Upper lobe of right lung (tissue), 1 donor: ENCODE data around the gene FRMD3. TPM values are rescaled to one million over a fixed set of nuclear protein-coding genes. Genes with fewer than 3 reads are reported as not detected.
A peak's percentile ranks its signal among the peaks of the same experiment; 100 is the strongest.

ENCODE experiments used
- ATAC-seq: fragments of 200-7000 bp; cut with Tn5 transposase; one replicate; pipeline ENCODE4 v1.9.1; 2020; ENCODE audit warnings: mild to moderate bottlenecking, moderate library complexity
- DNase-seq: peaks from one replicate; pipeline ENCODE4 v3.0.0-alpha.2; 2020
- H3K27ac ChIP-seq: fragments of 200-600 bp; one replicate; pipeline ENCODE4 v1.8.0; 2022
- H3K27me3 ChIP-seq: fragments of 200-600 bp; one replicate; pipeline ENCODE4 v1.8.0; 2022; ENCODE audit warnings: mild to moderate bottlenecking
- H3K36me3 ChIP-seq: fragments of 200-600 bp; one replicate; pipeline ENCODE4 v1.8.0; 2022
- H3K4me1 ChIP-seq: fragments of 200-600 bp; one replicate; pipeline ENCODE4 v1.8.0; 2022
- H3K4me3 ChIP-seq: fragments of 200-600 bp; one replicate; pipeline ENCODE4 v1.8.0; 2022; ENCODE audit warnings: mild to moderate bottlenecking
- H3K9me3 ChIP-seq: fragments of 200-600 bp; one replicate; pipeline ENCODE4 v1.8.0; 2022
- intact Hi-C: fragments of 100-400 bp; cut with DNase I; formaldehyde crosslinking; loops from one replicate; pipeline ENCODE4 v1.11.0; 2022
- total RNA-seq: library from RNA; stranded (reverse); fragmentation: NEBNext Ultra II Directional; extraction: Animal tissue kit (Norgen Biotek cat#: 25700); gene quantifications from one replicate; pipeline ENCODE4 v1.2.1, GENCODE V29; 2021
- TF ChIP-seq, protein P1 (sequence below): fragments of 200-600 bp; IDR thresholded peaks from one replicate; pipeline ENCODE4 v1.8.0; 2022; ENCODE audit warnings: antibody characterized with exemption
- donor health status: DM: no; HTN: yes; CAD: no; lungs with severe emphysema.

Gene FRMD3
- total RNA-seq, 1 donor from 2014 or later = 10.8 TPM

DNA sequence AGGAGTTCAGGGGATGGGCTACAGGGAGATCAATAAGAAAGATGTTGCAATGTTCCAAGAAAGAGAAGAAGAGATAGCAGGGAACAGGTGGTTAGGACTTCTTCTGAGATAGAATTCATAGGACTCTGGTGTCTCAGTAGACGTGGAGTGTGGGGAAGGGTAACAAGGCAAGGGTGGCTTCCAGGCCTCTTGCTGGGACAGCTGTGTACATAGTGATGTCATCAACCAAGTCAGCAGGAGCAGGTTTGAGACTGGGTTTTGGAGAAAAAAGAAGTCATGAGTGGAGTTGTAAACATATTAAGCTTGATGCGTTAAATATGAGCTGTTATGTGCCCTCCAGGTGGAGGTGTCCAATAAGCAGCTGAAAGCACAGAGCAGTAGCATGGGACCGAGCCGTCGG lies 263.4 kb downstream of the FRMD3 start:
- Histone ChIP-seq H3K27me3 (no peaks in the 10 kb centered on the region), H3K4me3 (no peak overlapping the region), H3K4me1 (no peaks in the 10 kb centered on the region), H3K36me3 (no peaks in the 10 kb centered on the region), H3K9me3 (no peaks in the 10 kb centered on the region), H3K27ac (no peak overlapping the region)
- TF ChIP-seq, protein P1, sequence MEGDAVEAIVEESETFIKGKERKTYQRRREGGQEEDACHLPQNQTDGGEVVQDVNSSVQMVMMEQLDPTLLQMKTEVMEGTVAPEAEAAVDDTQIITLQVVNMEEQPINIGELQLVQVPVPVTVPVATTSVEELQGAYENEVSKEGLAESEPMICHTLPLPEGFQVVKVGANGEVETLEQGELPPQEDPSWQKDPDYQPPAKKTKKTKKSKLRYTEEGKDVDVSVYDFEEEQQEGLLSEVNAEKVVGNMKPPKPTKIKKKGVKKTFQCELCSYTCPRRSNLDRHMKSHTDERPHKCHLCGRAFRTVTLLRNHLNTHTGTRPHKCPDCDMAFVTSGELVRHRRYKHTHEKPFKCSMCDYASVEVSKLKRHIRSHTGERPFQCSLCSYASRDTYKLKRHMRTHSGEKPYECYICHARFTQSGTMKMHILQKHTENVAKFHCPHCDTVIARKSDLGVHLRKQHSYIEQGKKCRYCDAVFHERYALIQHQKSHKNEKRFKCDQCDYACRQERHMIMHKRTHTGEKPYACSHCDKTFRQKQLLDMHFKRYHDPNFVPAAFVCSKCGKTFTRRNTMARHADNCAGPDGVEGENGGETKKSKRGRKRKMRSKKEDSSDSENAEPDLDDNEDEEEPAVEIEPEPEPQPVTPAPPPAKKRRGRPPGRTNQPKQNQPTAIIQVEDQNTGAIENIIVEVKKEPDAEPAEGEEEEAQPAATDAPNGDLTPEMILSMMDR = no peak
- DNase-seq (no peak), ATAC-seq (no peak)
- intact Hi-C loops = no loop called here

DNA sequence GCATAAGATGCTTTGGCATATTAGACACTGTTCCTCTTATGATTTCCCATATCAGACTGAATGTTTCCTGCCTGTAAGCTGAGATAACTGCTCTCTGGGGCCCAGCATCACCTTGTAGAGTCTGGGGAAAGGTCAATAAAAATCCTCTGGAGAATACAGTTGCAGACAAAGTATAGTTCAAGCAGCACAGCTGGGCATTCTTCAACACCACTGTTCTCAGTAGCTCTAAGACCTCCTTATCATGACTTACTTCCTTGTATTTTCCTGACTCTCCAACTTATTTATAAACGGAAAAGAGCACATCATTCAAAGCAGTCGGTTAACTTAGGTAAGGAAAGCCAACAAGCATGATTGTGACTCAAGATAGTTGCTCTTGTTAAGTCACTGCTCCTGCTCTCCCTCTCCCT lies 266.5 kb downstream of the FRMD3 start:
- Histone ChIP-seq H3K4me3 (no peak overlapping the region), H3K4me1 (peaks cover 1% of the 10 kb centered on the region), H3K27ac (no peak overlapping the region), H3K9me3 (no peaks in the 10 kb centered on the region), H3K36me3 (no peaks in the 10 kb centered on the region), H3K27me3 (no peaks in the 10 kb centered on the region)
- no peak for ATAC-seq
- intact Hi-C loops = no loop called here
- DNase-seq = no peak
- TF ChIP-seq, protein P1 = no peak

DNA sequence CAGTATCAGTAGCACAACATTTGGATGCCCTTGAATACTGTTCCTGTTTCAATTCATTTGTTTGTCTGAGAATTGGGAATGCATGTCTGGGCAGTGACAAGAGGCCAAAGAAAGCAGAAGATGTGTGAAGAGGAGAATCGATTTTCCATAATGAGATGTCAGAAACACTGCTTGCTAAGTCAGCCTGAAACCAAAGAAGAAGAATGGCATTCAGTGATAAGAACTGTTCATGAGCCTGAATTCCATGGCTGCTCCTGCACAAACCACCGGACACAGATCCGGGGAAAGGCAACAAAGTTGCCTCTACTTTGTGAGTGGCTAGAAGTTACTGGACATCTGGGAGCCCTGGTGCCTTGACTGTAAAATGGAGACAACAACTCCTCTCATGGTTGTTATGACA lies 268.1 kb downstream of the FRMD3 start:
- ATAC-seq = no peak
- Histone ChIP-seq H3K4me3 (no peak overlapping the region), H3K4me1 (peaks cover 5% of the 10 kb centered on the region), H3K27me3 (no peaks in the 10 kb centered on the region), H3K27ac (no peak overlapping the region), H3K36me3 (no peaks in the 10 kb centered on the region), H3K9me3 (no peaks in the 10 kb centered on the region)
- TF ChIP-seq, protein P1 = no peak
- no peak for DNase-seq
- intact Hi-C loops = no loop called here

DNA sequence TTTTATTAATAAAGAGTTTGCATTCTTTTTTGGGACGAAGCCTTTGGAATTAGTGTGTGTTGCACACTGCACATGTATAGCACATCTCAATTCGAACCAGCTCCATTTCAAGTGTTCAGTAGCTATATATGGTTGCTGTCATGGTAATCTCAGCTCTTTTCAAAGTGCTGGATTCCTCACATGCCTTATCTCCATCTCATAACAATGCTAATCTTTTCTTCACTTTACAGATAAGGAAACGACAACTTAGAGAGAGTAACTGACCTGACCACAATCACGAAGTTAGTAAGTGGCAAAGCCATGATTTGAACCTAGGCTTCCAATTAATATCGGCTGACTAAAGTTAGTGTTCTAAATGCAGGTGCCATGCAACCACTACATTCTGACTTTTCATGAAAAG lies 270.5 kb downstream of the FRMD3 start:
- H3K4me1 ChIP-seq = peaks cover 5% of the 10 kb centered on the region
- H3K9me3 ChIP-seq = no peaks in the 10 kb centered on the region
- ATAC-seq (no peak), DNase-seq (no peak)
- intact Hi-C loops = no loop called here
- H3K36me3 ChIP-seq = no peaks in the 10 kb centered on the region
- H3K27ac ChIP-seq = no peak overlapping the region
- TF ChIP-seq, protein P1 = no peak
- no peaks in the 10 kb centered on the region for H3K27me3 ChIP-seq
- no peak overlapping the region for H3K4me3 ChIP-seq

DNA sequence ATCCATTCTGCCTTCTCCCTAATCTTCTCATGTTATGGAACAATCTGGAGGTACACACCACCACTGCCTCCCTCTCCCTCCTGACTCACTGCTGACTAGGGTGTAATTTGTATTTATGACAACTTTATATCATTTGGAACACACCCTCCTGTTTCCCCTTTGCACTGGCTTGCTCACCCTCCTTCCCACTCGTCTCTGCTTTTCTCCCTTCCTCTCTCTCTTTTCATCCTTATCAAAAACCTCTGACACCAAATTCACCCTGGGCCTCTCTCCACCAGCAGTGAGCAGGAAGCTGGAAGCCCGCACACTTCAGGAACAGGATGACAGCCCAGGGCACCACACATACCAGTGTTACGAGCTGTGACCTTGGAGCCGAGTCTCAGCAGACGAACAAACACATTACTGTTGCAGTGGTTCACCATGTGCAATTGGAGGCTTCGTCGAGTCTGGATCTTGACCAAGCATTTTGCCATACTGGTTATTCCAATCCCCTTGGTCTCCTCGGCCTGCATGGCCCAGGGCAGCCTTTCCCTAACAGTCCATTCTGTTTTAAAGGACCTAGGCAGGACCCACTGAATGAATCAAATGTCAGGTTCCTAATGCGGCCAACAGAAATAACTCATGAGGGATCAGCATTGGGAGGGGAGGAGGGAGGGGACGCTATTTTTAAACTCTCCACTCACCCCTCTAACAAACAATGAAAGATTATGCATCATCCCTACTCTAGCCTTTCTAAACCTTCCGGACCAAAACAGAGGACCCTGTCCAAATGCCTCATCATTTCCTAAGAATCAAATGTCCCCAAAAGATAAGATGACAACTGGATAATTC lies 271.3 kb downstream of the FRMD3 start:
- peaks cover 5% of the 10 kb centered on the region for H3K4me1 ChIP-seq
- H3K36me3 ChIP-seq = no peaks in the 10 kb centered on the region
- no peak overlapping the region for H3K27ac ChIP-seq
- ATAC-seq (peak; percentile 37), DNase-seq (no peak)
- no peaks in the 10 kb centered on the region for H3K9me3 ChIP-seq
- TF ChIP-seq, protein P1 = no peak
- no peak overlapping the region for H3K4me3 ChIP-seq
- no peaks in the 10 kb centered on the region for H3K27me3 ChIP-seq
- intact Hi-C loops = no loop called here
